HG02973 (cell line): ENCODE measurements around the gene HDAC4.

Source experiments
- ATAC-seq: cut with Tn5 transposase; IDR thresholded peaks from one replicate; pipeline ENCODE4 v1.9.1; 2021; ENCODE audit warnings: moderate library complexity; ENCODE audit not compliant: unreplicated experiment

The HDAC4 gene

DNA sequence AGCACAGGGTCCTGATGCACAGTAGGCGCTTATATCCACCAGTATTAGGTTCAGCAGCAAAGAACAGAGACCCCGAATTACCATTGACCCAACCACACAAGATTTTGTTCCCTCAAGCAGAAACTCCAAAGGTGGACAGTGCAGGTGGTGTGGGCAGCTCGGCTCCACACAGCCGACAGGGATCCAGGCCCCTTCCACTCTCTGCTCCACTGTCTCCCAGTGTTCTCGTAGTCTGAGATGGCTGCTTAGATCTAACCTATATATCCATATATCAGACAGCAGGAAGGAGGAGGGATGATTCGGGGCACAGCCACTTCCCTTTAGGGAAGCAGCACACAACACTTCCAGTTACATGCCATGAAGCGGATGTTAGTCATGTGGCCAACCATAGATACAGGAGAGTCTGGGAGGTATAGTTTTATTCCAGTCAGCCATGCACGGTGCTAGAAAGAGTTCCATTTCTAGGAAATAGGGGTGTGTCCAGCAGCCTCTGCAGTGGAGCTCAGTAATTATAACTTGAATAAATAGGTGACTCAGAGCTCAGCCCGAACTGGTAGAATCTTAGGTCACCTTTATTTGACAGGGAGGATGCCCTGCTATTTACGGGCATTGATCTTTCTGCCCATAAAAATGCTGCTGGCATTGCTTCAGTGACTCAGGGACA lies 394.1 kb downstream of the HDAC4 start:
- ATAC-seq, result no peak

DNA sequence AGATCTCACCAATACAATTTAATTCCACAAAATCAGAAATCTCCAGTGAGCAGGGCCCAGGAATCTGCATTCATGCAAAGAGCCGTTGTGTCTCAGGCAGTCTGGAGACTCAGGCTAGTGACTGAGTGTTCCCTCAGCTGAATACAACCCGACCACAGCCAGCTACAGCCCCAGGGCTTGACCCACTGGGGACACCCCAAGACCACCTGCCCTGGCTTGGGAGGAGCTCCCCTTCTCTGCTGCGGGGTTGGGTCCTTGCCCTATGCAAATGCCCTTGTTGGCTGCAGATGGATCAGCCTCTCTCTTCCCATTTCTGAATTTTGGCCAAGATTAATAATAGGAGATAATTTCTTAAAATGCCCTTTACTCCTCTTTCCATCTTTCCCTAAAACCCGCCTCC lies 395.2 kb downstream of the HDAC4 start:
- no peak for ATAC-seq

DNA sequence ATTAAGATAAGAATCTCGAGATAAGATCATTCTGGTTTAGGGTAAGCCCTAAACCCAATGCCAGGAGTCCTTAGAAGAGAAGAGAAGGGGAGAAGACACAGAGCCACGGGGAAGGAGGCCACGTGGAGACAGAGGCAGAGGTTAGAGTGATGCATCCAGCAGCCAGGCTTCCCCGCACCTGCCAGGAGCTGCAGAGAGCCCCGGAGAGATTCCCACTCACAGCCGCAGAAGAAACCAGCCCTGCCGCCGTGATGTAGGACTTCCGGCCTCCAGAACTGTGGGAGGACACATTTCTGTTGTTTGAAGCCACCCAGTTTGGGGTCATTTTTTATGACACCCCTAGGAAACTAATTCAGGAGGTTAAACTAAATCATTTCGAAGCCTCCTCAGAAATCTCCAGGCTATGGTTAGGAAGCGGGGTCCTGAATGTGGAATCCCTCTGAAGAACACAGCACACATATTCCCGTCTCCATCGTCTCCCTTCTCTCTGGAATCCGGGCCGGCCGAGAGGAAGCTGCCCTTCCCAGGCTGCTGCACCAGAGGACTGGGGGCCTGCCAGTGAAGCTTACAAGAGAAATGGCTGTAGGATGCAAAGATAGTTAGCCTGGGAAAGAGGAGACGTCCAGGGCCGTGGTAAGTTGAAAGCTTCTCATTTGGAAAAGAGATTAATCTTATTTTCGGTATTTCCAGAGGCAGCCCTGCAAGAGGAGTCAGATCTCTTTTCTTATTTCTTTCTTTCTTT lies 396.4 kb downstream of the HDAC4 start:
- no peak for ATAC-seq

DNA sequence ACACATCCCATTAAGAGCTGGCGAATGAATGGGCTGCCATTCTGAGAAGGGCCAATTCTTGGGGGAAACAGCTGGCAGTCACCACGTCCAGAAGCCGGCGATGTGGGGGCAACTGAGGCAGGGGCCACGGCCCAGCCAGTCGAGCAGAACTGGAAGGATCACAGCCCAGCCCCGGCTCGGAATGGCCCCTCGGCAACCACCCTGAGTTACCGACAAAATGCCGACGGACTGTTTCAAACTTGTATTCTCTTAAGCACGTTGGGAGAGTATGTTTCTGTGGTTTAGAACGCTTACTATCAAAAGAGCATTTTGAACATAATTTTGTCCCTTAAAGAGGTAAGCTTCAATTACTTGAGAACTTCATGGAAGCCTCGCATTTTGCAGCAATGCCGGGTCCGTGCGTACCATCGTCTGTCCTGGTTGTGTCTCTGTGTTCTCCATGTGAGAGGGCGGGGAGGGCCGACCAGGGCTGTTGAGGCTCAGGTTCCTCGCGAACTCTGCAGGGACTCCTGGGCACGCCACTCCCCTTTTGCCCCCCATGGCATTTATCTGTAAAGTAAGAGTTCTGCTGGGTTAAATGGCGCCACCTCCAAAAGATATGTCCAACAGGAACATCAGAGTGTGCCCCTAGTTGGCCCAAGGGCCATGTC lies 397.1 kb downstream of the HDAC4 start:
- no peak for ATAC-seq

DNA sequence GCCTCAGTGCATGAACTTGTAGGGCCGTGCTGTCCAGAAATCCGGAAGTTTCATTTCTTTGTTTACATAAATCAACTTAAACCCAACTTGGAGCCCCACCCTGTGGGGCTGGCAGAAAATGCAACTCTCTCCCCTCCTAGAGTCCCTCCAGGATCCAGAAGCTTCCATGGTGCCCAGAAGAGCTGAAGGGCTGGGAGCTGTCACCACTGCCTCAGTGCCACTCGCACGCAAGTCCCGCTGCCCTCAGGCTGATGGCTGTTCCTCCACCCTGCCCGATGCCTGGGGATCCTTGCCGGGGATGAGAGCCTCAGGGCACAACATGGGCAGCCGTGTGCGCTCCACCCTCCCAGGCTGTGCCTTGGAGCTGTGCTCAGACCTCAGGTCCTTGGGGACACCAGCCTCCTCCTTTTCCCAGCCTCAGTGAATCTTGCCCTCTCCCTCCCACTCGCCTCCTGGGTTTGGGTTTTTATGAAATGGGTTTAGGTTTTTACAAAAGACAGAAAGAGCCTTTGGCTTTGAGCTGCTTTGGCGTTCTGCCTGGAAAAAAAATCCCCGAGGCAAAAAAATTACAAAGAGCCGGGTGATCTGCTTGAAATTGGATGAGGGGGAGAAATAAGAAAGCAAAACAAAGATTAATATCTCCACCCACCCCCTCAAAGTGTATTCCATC lies 397.7 kb downstream of the HDAC4 start:
- no peak for ATAC-seq

DNA sequence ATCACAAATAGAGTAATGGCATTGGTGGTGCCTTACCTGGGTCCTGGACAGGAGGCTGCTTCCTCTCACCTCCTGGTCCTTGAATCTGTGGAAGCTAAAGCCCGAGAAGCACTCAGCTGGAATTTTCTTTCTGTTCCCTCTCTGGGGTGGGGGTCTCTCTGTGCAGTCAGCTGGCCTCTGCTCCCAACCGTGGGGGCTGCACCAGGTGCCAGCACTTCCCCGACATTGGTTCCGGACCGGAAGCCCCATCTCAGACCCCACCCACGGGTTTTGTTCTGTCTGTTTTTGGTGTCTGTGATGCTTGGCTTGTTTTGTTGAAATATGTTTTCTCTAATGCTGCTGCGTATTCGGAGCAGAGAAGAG lies 398.2 kb downstream of the HDAC4 start:
- ATAC-seq, result no peak

DNA sequence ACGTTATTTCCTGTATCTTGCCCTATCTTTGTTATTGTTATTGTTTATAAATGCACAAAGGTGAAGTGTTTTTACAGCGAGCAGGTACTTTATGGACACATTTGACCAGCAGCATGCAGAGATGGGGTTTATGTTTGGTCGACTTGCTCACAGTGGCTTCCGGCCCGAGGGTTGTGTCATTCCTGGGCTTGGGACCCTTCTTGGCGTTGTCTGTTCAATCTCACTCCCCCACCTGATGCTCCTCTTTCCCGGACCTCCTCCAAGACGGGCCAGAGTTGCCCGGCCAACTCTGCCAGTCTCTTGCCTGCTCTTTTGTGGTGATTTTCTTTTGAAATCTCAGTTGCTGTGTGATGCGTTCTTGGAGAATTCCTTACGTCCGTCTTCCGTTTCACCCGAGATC lies 399.0 kb downstream of the HDAC4 start:
- no peak for ATAC-seq

DNA sequence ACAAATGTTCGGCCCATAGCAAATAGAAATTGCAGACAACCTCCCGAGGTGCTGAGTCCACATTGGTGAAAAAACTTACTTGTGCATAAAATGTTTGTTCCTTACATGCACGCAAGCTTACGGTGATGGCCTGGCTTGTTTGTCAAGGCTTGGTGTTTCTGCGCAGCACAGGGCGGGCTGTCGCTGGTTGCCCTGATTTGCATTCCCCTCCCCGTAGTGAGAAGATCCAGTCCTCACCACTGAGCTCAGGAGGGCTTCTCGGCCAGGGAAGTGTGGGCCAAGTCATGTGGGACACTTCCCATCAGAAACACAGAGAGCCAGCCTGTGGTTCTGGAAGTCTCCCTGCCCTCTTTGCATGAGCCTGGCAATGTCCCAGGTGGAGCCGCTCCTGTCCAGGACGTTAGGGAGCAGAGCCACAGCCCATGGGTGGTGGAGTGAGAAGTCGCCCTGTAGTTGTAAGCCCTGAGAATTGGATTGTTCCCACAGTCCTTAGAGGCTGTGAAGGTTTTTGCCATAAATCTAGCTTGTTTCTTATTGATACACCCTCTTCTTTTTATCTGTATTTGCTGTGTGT lies 400.2 kb downstream of the HDAC4 start:
- ATAC-seq, result no peak

DNA sequence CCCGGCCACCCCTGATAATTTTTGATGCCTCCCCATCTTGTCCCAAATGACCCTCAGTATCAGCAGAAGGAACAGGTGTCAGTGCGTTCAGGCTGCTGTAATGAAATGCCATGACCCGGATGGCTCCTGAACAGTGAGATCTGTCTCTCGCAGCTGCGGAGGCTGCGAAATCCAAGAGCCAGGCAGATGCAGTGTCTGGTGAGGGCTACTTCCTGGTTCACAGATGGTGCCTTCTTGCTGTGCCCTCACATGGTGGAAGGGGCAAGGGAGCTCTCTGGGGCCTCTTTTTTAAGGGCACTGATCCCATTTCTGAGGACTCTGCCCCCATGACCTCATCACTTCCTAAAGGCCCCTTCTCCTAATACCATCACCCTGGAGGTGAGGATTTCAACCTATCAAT lies 400.7 kb downstream of the HDAC4 start:
- no peak for ATAC-seq

DNA sequence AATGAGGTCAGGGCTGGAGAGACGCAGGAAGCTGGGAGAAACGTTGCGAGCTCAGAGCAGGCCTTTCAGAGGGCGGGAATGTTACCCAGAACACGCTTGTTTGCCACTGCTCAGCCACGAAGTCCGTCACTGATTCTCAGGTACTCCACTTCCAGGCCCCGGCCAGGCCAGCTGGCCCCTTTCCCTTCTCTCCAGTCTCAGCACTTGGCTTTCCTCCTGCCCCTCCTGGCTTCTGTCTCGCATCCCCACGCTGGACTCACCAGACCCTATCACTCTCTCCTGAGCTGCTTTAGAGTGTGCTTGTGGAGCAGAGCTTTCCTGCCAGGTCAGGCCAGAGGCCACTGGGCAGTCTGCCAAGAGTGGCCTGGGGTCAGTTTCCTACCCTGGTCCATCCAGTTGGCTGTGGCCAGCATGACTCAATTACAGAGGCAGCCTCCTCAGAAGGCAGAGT lies 401.5 kb downstream of the HDAC4 start:
- no peak for ATAC-seq

DNA sequence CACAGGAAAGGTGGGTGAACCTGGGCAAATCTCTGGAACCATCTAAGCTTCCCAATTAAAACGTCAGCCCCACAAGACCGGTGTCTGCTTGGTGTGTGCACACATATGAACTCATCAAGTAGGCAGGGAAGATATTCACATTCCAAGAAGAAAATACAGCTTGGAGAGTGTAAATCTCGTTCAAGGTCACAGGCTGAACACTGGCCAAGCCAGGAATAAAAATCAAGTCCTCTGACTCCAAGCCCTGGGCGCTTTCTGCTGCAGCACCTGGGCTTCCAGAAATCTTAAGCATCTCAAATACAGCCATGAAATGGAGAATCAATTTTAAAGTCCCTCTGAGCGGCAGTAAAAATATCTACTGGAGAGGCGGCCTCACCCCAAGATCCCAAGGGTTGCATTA lies 402.0 kb downstream of the HDAC4 start:
- ATAC-seq, result no peak
